H1 (cell line): ENCODE data around the gene TMEM235. TPM values are rescaled to one million over a fixed set of nuclear protein-coding genes. Genes with fewer than 3 reads are reported as not detected.

ENCODE experiments used
- CTCF ChIA-PET: fragments of 300-600 bp; sonication (Branson Sonifier 250); formaldehyde crosslinking; loops from one replicate; lab custom pipeline; 2021; ENCODE audit not compliant: partially characterized antibody; lab: Charles Lee
- POLR2A ChIA-PET: fragments of 300-600 bp; sonication (Branson Sonifier 250); formaldehyde crosslinking; loops from one replicate; lab custom pipeline; 2021; ENCODE audit warnings: inconsistent platforms; ENCODE audit not compliant: partially characterized antibody; lab: Charles Lee
- DNase-seq, 2 experiments: peaks; one replicate each; pipeline versions ENCODE4 v3.0.0 to v3.0.0-alpha.2; 2010 to 2022; ENCODE audit warnings: low spot score in 2 of 2, low read depth in 1 of 2, mixed read lengths in 1 of 2
- FAIRE-seq: peaks from 2 replicates; lab custom pipeline; 2011; peaks lifted over from hg19 to GRCh38; lab: Jason Lieb, UNC
- H2AFZ ChIP-seq: 2 replicates; pipeline ENCODE4 v1.8.1; 2012; ENCODE audit warnings: low read length, inconsistent platforms
- H2AK5ac ChIP-seq: 2 replicates; pipeline ENCODE4 v1.6.1; 2013; ENCODE audit warnings: low read depth, low read length
- H2BK120ac ChIP-seq: replicated peaks from 2 replicates; pipeline ENCODE3; 2013; ENCODE audit warnings: low read depth, low read length, inconsistent platforms
- H2BK12ac ChIP-seq: 2 replicates; pipeline ENCODE4 v1.6.1; 2013; ENCODE audit warnings: low read depth, low read length
- H2BK15ac ChIP-seq: 2 replicates; pipeline ENCODE4 v1.6.1; 2013; ENCODE audit warnings: low read length
- H2BK20ac ChIP-seq: 2 replicates; pipeline ENCODE4 v1.6.1; 2013; ENCODE audit warnings: low read length
- H2BK5ac ChIP-seq: 2 replicates; pipeline ENCODE4 v1.6.1; 2013; ENCODE audit warnings: low read depth, low read length
- H3K14ac ChIP-seq: 2 replicates; pipeline ENCODE4 v1.6.1; 2013; ENCODE audit warnings: inconsistent platforms; ENCODE audit not compliant: insufficient read length
- H3K18ac ChIP-seq: 2 replicates; pipeline ENCODE4 v1.6.1; 2013; ENCODE audit warnings: low read length; ENCODE audit errors: extremely low read depth
- H3K23ac ChIP-seq: 2 replicates; pipeline ENCODE4 v1.6.1; 2013; ENCODE audit warnings: inconsistent platforms; ENCODE audit not compliant: insufficient read length
- H3K23me2 ChIP-seq: 2 replicates; pipeline ENCODE4 v1.6.1; 2013; ENCODE audit warnings: low read depth, low read length
- H3K27ac ChIP-seq: 2 replicates; pipeline ENCODE4 v1.6.1; 2011; ENCODE audit warnings: low read depth, low read length, inconsistent platforms
- H3K27me3 ChIP-seq, 4 experiments: replicated peaks in 1 of 4; 1 replicate in 1 of 4; 2 replicates in 3 of 4; pipeline versions ENCODE4 v1.6.1 to v1.8.1; 2011 to 2013; ENCODE audit warnings: low read length in 3 of 4, mild to moderate bottlenecking in 3 of 4, inconsistent platforms in 2 of 4, mixed read lengths in 2 of 4, moderate library complexity in 1 of 4; ENCODE audit not compliant: control insufficient read depth in 3 of 4, insufficient read depth in 3 of 4; ENCODE audit errors: extremely low read depth in 1 of 4
- H3K36me3 ChIP-seq, 4 experiments: 2 replicates each; pipeline versions ENCODE4 v1.6.1 to v1.8.1; 2011 to 2013; ENCODE audit warnings: mild to moderate bottlenecking in 4 of 4, low read length in 3 of 4, moderate library complexity in 2 of 4, control low read depth in 1 of 4, inconsistent platforms in 1 of 4; ENCODE audit not compliant: insufficient read depth in 4 of 4, control insufficient read depth in 2 of 4
- H3K4ac ChIP-seq: replicated peaks from 2 replicates; pipeline ENCODE3; 2013; ENCODE audit warnings: low read length, low read depth, mixed read lengths, inconsistent platforms; ENCODE audit not compliant: insufficient read length
- H3K4me1 ChIP-seq, 4 experiments: replicated peaks in 1 of 4; 1 replicate in 1 of 4; 2 replicates in 3 of 4; pipeline versions ENCODE4 v1.6.1 to v1.8.1; 2011 to 2013; ENCODE audit warnings: low read length in 3 of 4, inconsistent platforms in 2 of 4, mixed read lengths in 1 of 4; ENCODE audit not compliant: insufficient read depth in 4 of 4, control insufficient read depth in 3 of 4
- H3K4me2 ChIP-seq, 2 experiments: 2 replicates each; pipeline versions ENCODE4 v1.6.1 to v1.8.1; 2011 to 2013; ENCODE audit warnings: low read depth in 2 of 2, low read length in 2 of 2, control low read depth in 1 of 2, inconsistent platforms in 1 of 2, mild to moderate bottlenecking in 1 of 2; ENCODE audit not compliant: insufficient read depth in 1 of 2
- H3K4me3 ChIP-seq, 4 experiments: fragments of 200-600, 300-600 bp in 1 of 4; sonication (generic), shearing (Covaris generic), sonication (Bioruptor Twin) in 1 of 4; 2 replicates each; pipeline versions ENCODE4 v1.5.1 to v1.8.1; 2011 to 2016; ENCODE audit warnings: low read length in 4 of 4, low read depth in 3 of 4, control low read depth in 2 of 4, inconsistent platforms in 2 of 4, mild to moderate bottlenecking in 2 of 4, mixed read lengths in 1 of 4, moderate library complexity in 1 of 4; ENCODE audit not compliant: insufficient read depth in 2 of 4; ENCODE audit errors: extremely low read depth in 1 of 4
- H3K56ac ChIP-seq: replicated peaks from 2 replicates; pipeline ENCODE3; 2013; ENCODE audit warnings: low read depth, mild to moderate bottlenecking, mixed read lengths, low read length, inconsistent platforms; ENCODE audit not compliant: insufficient read length
- H3K79me1 ChIP-seq: 2 replicates; pipeline ENCODE4 v1.6.1; 2013; ENCODE audit warnings: low read depth, low read length, control low read depth
- H3K79me2 ChIP-seq, 2 experiments: 2 replicates each; pipeline versions ENCODE4 v1.6.1 to v1.8.1; 2012 to 2013; ENCODE audit warnings: low read length in 2 of 2, mild to moderate bottlenecking in 2 of 2, inconsistent platforms in 1 of 2; ENCODE audit not compliant: insufficient read depth in 2 of 2, control insufficient read depth in 1 of 2
- H3K9ac ChIP-seq, 4 experiments: replicated peaks in 1 of 4; 1 replicate in 1 of 4; 2 replicates in 3 of 4; pipeline versions ENCODE4 v1.6.1 to v1.8.1; 2011 to 2013; ENCODE audit warnings: low read depth in 3 of 4, low read length in 3 of 4, control low read depth in 2 of 4, mild to moderate bottlenecking in 2 of 4, moderate library complexity in 2 of 4, inconsistent platforms in 1 of 4; ENCODE audit errors: extremely low read depth in 1 of 4
- H3K9me3 ChIP-seq, 2 experiments: 2 replicates each; pipeline versions ENCODE4 v1.6.1 to v1.8.1; 2012 to 2013; ENCODE audit warnings: mild to moderate bottlenecking in 2 of 2, moderate library complexity in 2 of 2, control low read depth in 1 of 2, inconsistent platforms in 1 of 2, low read depth in 1 of 2, low read length in 1 of 2, mixed read lengths in 1 of 2; ENCODE audit not compliant: insufficient read depth in 2 of 2
- H4K20me1 ChIP-seq, 2 experiments: replicated peaks in 1 of 2; 2 replicates each; pipeline versions ENCODE3 to v1.8.1; 2011 to 2013; ENCODE audit warnings: inconsistent platforms in 2 of 2, low read length in 2 of 2, mild to moderate bottlenecking in 1 of 2; ENCODE audit not compliant: insufficient read depth in 2 of 2, control insufficient read depth in 1 of 2
- H4K5ac ChIP-seq: 2 replicates; pipeline ENCODE4 v1.6.1; 2013; ENCODE audit warnings: low read length, low read depth, mixed read lengths, inconsistent platforms; ENCODE audit not compliant: insufficient read length
- H4K8ac ChIP-seq: 2 replicates; pipeline ENCODE4 v1.8.0; 2013; ENCODE audit warnings: mild to moderate bottlenecking, moderate library complexity, low read length, inconsistent platforms; ENCODE audit not compliant: insufficient read depth; ENCODE audit errors: extremely low read depth
- H4K91ac ChIP-seq: replicated peaks from 2 replicates; pipeline ENCODE3; 2013; ENCODE audit warnings: low read length, mixed read lengths, inconsistent platforms; ENCODE audit not compliant: insufficient read length
- ATF2 ChIP-seq: IDR thresholded peaks from 2 replicates; pipeline ENCODE4 v1.6.1; 2012; ENCODE audit warnings: low read length, inconsistent platforms
- BACH1 ChIP-seq: IDR thresholded peaks from 2 replicates; pipeline ENCODE4 v1.6.1; 2012; ENCODE audit warnings: low read length, improper control_type of control experiment
- CBX5 ChIP-seq: fragments of 300-800, 300-1000 bp; sonication (generic); IDR thresholded peaks from 2 replicates; pipeline ENCODE4 v1.7.1; 2016; ENCODE audit warnings: antibody characterized with exemption, low read length, low read depth
- CBX8 ChIP-seq: fragments of 300-800, 300-1000 bp; sonication (generic); IDR thresholded peaks from 2 replicates; pipeline ENCODE4 v1.7.1; 2016; ENCODE audit warnings: low read depth, low read length, borderline replicate concordance
- CTBP2 ChIP-seq: IDR thresholded peaks from 2 replicates; pipeline ENCODE4 v1.7.0; 2011; ENCODE audit warnings: borderline replicate concordance, mild to moderate bottlenecking, moderate library complexity, mixed read lengths, low read length; ENCODE audit not compliant: insufficient read depth, insufficient read length
- GTF2F1 ChIP-seq: IDR thresholded peaks from 2 replicates; pipeline ENCODE4 v1.6.1; 2012; ENCODE audit warnings: low read depth, low read length, improper control_type of control experiment, borderline replicate concordance
- KDM4A ChIP-seq: IDR thresholded peaks from one replicate; pipeline ENCODE4 v1.7.1; 2012; ENCODE audit warnings: low read depth, mild to moderate bottlenecking, moderate library complexity, low read length, inconsistent platforms; ENCODE audit not compliant: severe bottlenecking
- PHF8 ChIP-seq: fragments of 200-600 bp; sonication (generic); conservative IDR thresholded peaks from 2 replicates; pipeline ENCODE4 v1.7.1; 2012; ENCODE audit warnings: low read depth, mild to moderate bottlenecking, inconsistent platforms, low read length, moderate library complexity
- POLR2AphosphoS5 ChIP-seq: IDR thresholded peaks from 2 replicates; pipeline ENCODE4 v1.6.1; 2011; ENCODE audit warnings: low read depth, low read length
- RFX5 ChIP-seq: IDR thresholded peaks from 2 replicates; pipeline ENCODE4 v1.6.1; 2011; ENCODE audit warnings: low read depth, low read length, improper control_type of control experiment, borderline replicate concordance
- SRF ChIP-seq: IDR thresholded peaks from 2 replicates; pipeline ENCODE4 v1.6.1; 2011; ENCODE audit warnings: mild to moderate bottlenecking, low read depth, low read length, moderate library complexity
- WGBS, 2 experiments: shearing (Covaris generic) in 1 of 2; methylation state at CpG; one replicate each; pipeline versions ENCODE4 v1.1.6 to v1.1.7; 2013 to 2015; ENCODE audit warnings: low lambda C conversion rate in 2 of 2, mixed read lengths in 2 of 2, inconsistent platforms in 1 of 2, low coverage in 1 of 2, missing lambda C conversion rate in 1 of 2; ENCODE audit not compliant: insufficient replicate concordance in 2 of 2, insufficient coverage in 1 of 2, insufficient read length in 1 of 2; ENCODE audit errors: extremely low coverage in 1 of 2, missing lambda C conversion rate in 1 of 2; 5-methylcytosine and 5-hydroxymethylcytosine counted together
- polyA plus RNA-seq, 7 experiments: library from polyadenylated mRNA; depleted of rRNA in 3 of 7; stranded (reverse) in 5 of 7; unstranded in 2 of 7; fragments of >200 nt in 5 of 7; fragments of 200-250 nt in 2 of 7; gene quantifications; 1 replicate in 5 of 7; 2 replicates in 1 of 7; 4 replicates in 1 of 7; pipeline versions ENCODE4 v1.2.1 to v1.2.3, GENCODE V29; 2011 to 2013; ENCODE audit warnings: missing spikeins in 2 of 7, mixed read lengths in 2 of 7
- total RNA-seq: library from RNA; stranded (reverse); fragmentation: NEBNext Ultra II Directional; extraction: Animal tissue kit (Norgen Biotek cat#: 25700); gene quantifications from 2 replicates; pipeline ENCODE4 v1.2.1, GENCODE V29; 2021

TMEM235 gene
- total and polyA plus RNA-seq, 2 of the 8 experiments (the other 6 are each of a cell fraction or from before 2014, with no cell fraction given), result 0.05 to 0.15 TPM

- no peak overlapping the region for H3K4ac ChIP-seq
- peaks cover 3% of the 10 kb centered on the region in 2 experiments for H4K20me1 ChIP-seq
- H4K5ac ChIP-seq, result no peak overlapping the region
- H3K23me2 ChIP-seq, result no peaks in the 10 kb centered on the region
- no peak overlapping the region for H3K4me2 ChIP-seq
- peaks cover 0 to 6% (median 2%) of the 10 kb centered on the region in 4 experiments; a peak in 3 of 7 replicates for H3K4me1 ChIP-seq
- H2BK12ac ChIP-seq, result no peak overlapping the region
- H2AK5ac ChIP-seq, result no peak overlapping the region
- DNase-seq (no peak), FAIRE-seq (no peak)
- no peak for TF ChIP-seq CTBP2
- TF ChIP-seq KDM4A, result no peak
- TF ChIP-seq SRF, result no peak
- no peak for TF ChIP-seq POLR2AphosphoS5
- TF ChIP-seq RFX5, result no peak
- no peak for TF ChIP-seq GTF2F1
- no peak for TF ChIP-seq BACH1
- no peak for TF ChIP-seq CBX5
- no peak for TF ChIP-seq PHF8
- no peak for TF ChIP-seq CBX8
- no peak for TF ChIP-seq ATF2
- H3K9ac ChIP-seq, result no peak overlapping the region
- no peak overlapping the region for H3K18ac ChIP-seq
- H3K79me1 ChIP-seq, result peaks cover 2% of the 10 kb centered on the region; the same call in 1 of the 2 replicates
- H3K23ac ChIP-seq, result no peak overlapping the region
- WGBS, 2 experiments, result 85% methylated on average over 3 of the region's 3 CpGs; no CpG with 5 or more reads in 1 of the 2 experiments
- H3K79me2 ChIP-seq, result peaks cover 0 to 2% of the 10 kb centered on the region in 2 experiments; a peak in 1 of 4 replicates
- H3K36me3 ChIP-seq, result peaks cover 13 to 37% (median 27%) of the 10 kb centered on the region in 4 experiments
- no peak overlapping the region for H3K56ac ChIP-seq
- H3K4me3 ChIP-seq, result no peak overlapping the region
- H4K8ac ChIP-seq, result no peak overlapping the region
- H3K27ac ChIP-seq, result no peak overlapping the region
- no peak overlapping the region for H2BK20ac ChIP-seq
- H2BK15ac ChIP-seq, result no peak overlapping the region
- ChIA-PET CTCF (interaction anchor here (0.5 to 1.7 kb wide), 5 partner anchors 28 to 1647 kb away, joined by 3 to 4 read pairs (median 3); no protein-coding TSS in a partner anchor), POLR2A (interaction anchor here (1.6 to 1.9 kb wide), 2 partner anchors 10 to 37 kb away, joined by 4 to 9 read pairs; partner anchors contain the start of genes BIRC5 and TK1)
- no peak overlapping the region for H3K14ac ChIP-seq
- H4K91ac ChIP-seq, result no peak overlapping the region
- H2BK120ac ChIP-seq, result no peak overlapping the region
- no peaks in the 10 kb centered on the region for H3K27me3 ChIP-seq
- no peaks in the 10 kb centered on the region for H3K9me3 ChIP-seq
- H2AFZ ChIP-seq, result no peak overlapping the region
- no peak overlapping the region for H2BK5ac ChIP-seq
These were observed 7.7 kb upstream of the TMEM235 start for GRCh38 chr17:78223765-78224164.
